Measurements from ENCODE around the gene PHF21A. TPM values are rescaled to one million over a fixed set of nuclear protein-coding genes. Genes with fewer than 3 reads are reported as not detected.

PHF21A gene
- 10 to 100 TPM; 37.8 to 38.4 TPM for total RNA-seq

DNA sequence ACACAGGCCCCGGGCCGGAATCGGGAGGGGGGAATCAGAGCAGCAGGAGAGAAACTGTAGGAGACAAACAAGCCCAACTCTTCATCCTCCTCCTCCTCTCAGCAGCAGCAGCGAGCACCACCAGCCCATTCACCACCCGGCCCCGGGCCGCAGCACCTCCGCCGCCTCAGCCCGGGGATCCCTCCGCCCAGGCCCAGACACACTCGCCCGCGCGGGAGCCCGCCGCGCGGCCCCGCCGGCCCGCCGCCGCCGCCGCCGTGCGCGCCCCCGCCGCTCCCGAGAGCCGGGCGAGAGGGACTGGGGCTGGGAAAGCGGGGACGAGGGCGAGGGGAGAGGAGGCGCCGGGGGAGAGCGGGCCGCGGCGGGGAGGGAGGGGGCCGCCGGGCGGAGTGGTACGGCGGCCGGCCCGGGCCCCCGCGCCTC lies at the start of gene PHF21A:
Gene PHF21A, minus strand, starts transcription at position 154 of the 423 bp plus-strand sequence. CDS start 37,235 bp downstream, outside the sequence.
- peak; percentile 88 for DNase-seq
- H3K4me3 Mint-ChIP-seq = peak within 1 kb of the TSS; percentile 83
- CTCF ChIA-PET = interaction anchor here (1.8 kb wide), 1 partner anchor 7 kb away, joined by 3 read pairs; no protein-coding TSS in a partner anchor

DNA sequence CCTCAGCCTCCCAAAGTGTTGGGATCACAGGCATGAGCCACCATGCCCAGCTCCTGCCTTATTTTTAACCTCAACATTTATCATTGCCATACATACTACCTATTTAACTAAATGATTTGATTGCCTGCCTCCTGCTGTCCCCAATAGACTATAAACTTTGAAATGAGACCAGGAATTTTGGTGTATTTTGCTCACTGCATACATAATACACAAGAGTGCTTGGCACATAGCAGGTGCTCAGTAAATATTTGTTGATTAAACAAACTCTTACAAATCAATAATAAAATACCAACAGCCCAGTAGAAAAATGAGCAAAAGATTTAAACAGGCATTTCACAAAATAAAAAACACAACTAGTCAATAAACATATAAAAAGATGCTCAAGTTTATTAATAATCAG lies 49.5 kb upstream of the PHF21A start:
- H3K4me1 Mint-ChIP-seq = no peaks in the 10 kb centered on the region
- POLR2A ChIA-PET = no interaction called here
- H3K27me3 Mint-ChIP-seq = peaks cover 20% of the 10 kb centered on the region
- no peaks in the 10 kb centered on the region for H3K36me3 Mint-ChIP-seq (ENCODE audit: low read depth)
- CTCF ChIA-PET = no interaction called here
- no peak overlapping the region for H3K27ac Mint-ChIP-seq
- no peak overlapping the region for H3K4me3 Mint-ChIP-seq
- H3K9me3 Mint-ChIP-seq = no peaks in the 10 kb centered on the region
- no peak for DNase-seq

More for the DNA sequence above, at the start of gene PHF21A:
- POLR2A ChIA-PET = interaction anchor here (0.7 kb wide), 1 partner anchor 437 kb away, joined by 5 read pairs; no protein-coding TSS in a partner anchor
- H3K27ac Mint-ChIP-seq = peak within 1 kb of the TSS; percentile 95
- no peaks in the 10 kb centered on the region for H3K9me3 Mint-ChIP-seq
- no peaks in the 10 kb centered on the region for H3K27me3 Mint-ChIP-seq
- peaks cover 40% of the 10 kb centered on the region for H3K4me1 Mint-ChIP-seq
- peaks cover 3% of the 10 kb centered on the region for H3K36me3 Mint-ChIP-seq (ENCODE audit: low read depth)

DNA sequence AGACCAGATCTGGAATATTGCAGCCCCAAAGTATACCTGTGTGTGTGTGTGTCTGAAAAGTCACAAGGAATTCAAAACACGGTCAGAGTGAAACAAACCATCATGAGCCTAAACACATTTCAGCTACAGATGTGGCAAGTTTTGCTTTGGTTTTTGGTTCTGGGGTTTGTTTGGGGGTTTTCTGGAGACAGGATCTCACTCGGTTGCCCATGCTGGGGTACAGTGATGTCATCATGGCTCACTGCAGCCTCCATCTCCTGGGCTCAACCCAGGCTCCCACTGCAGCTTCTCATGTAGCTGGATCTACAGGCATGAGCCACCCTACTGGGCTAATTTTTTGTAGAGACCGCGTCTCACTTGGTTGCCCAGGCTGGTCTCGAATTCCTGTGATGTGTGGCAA lies 41.4 kb upstream of the PHF21A start:
- Mint-ChIP-seq H3K27ac (no peak overlapping the region), H3K4me1 (peaks cover 2% of the 10 kb centered on the region), H3K4me3 (no peak overlapping the region), H3K36me3 (ENCODE audit: low read depth) (no peaks in the 10 kb centered on the region), H3K27me3 (peaks cover 32% of the 10 kb centered on the region), H3K9me3 (no peaks in the 10 kb centered on the region)
- ChIA-PET CTCF (interaction anchor here (0.6 kb wide), 1 partner anchor 1444 kb away, joined by 3 read pairs; no protein-coding TSS in a partner anchor), POLR2A (no interaction called here)
- DNase-seq = no peak

DNA sequence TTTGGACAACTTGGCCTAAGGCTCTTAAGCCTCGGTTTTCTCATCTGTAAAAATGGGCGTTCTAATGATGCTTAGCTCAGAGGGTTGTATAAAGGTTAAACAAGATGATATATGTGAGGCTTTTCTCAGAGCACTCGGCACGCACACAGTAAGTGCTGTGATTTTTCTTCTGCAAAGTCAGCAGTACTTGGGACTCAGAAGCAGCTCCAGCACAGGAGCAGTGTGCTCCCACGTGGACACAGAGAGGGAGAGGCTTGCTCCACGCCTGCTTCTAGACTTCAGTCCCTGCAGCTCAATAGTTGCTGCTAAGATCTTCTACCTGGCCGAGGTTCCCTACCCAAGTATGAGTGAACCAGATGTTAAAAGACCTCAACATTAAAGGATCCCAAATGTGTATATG lies 39.9 kb upstream of the PHF21A start:
- Mint-ChIP-seq H3K27ac (no peak overlapping the region), H3K36me3 (ENCODE audit: low read depth) (no peaks in the 10 kb centered on the region), H3K4me3 (no peak overlapping the region), H3K9me3 (no peaks in the 10 kb centered on the region), H3K4me1 (peaks cover 2% of the 10 kb centered on the region), H3K27me3 (peaks cover 36% of the 10 kb centered on the region)
- POLR2A ChIA-PET = no interaction called here
- CTCF ChIA-PET = no interaction called here
- no peak for DNase-seq

DNA sequence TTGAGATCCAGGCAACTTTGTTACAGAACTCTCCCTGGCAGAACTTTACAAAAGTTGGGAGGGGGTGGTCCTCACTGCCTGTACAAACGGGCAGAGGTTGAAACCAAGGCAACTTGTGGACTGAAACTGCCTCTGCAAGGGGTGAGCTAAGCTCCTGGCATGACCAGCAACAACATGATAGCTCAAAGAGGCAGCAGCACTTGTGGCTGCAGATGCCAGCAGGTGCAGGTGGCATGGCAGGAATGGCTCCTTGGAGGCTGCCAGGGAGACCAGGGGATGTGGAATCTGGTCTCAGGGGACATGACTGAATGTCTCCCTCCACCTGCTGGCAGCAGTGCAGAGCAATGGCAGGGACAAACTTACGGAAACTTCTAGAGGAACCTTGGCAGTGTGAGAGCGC lies 38.8 kb upstream of the PHF21A start:
- Mint-ChIP-seq H3K27ac (no peak overlapping the region), H3K4me1 (peaks cover 2% of the 10 kb centered on the region), H3K9me3 (no peaks in the 10 kb centered on the region), H3K4me3 (no peak overlapping the region), H3K36me3 (ENCODE audit: low read depth) (no peaks in the 10 kb centered on the region), H3K27me3 (peaks cover 36% of the 10 kb centered on the region)
- CTCF ChIA-PET = no interaction called here
- POLR2A ChIA-PET = no interaction called here
- no peak for DNase-seq

DNA sequence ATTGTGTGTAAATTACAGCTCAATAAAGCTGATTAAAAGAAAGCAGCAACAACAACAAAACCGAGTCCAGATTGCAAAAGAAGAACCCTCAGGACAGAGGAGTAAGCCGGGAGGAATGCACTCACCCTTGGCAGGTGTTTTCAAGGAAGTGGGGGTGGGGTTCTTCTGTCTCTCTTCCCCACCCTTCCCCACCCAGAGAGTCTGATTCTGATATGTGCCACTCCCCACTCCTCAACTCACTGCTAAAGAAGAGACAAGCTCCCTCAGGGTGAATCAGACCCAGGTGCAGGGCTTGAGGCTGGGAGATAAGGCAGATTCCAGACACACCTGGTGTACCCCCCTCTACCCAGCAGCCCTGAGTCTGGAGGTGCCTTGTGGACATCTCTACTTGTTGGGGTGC lies 38.4 kb upstream of the PHF21A start:
- H3K9me3 Mint-ChIP-seq = no peaks in the 10 kb centered on the region
- no peak for DNase-seq
- no peak overlapping the region for H3K27ac Mint-ChIP-seq
- peaks cover 2% of the 10 kb centered on the region for H3K4me1 Mint-ChIP-seq
- ChIA-PET CTCF (no interaction called here), POLR2A (no interaction called here)
- no peak overlapping the region for H3K4me3 Mint-ChIP-seq
- H3K36me3 Mint-ChIP-seq (ENCODE audit: low read depth) = no peaks in the 10 kb centered on the region
- H3K27me3 Mint-ChIP-seq = peaks cover 36% of the 10 kb centered on the region

DNA sequence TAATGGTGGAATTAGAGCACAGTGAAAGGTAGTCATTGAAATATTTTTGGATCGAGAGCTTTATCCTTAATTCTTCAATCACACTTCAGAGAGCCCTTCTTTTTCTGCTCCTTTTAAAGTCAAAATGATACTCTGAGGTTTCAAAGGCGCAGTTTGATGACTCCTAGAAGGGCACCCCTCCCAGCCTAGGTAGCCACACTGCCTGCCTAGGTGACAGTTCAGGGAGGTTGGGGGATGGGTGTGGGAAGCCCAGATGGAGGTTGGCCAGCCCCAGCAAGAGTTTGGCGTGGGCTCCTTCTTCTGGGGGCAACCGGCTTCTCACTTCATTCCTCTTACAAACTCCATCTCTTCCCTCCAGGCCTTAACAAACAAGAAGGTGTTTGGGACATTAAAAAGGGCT lies 28.6 kb upstream of the PHF21A start:
- H3K4me1 Mint-ChIP-seq = no peaks in the 10 kb centered on the region
- peaks cover 22% of the 10 kb centered on the region for H3K27me3 Mint-ChIP-seq
- H3K4me3 Mint-ChIP-seq = no peak overlapping the region
- no peaks in the 10 kb centered on the region for H3K9me3 Mint-ChIP-seq
- ChIA-PET POLR2A (no interaction called here), CTCF (no interaction called here)
- no peaks in the 10 kb centered on the region for H3K36me3 Mint-ChIP-seq (ENCODE audit: low read depth)
- no peak overlapping the region for H3K27ac Mint-ChIP-seq
- DNase-seq = no peak

DNA sequence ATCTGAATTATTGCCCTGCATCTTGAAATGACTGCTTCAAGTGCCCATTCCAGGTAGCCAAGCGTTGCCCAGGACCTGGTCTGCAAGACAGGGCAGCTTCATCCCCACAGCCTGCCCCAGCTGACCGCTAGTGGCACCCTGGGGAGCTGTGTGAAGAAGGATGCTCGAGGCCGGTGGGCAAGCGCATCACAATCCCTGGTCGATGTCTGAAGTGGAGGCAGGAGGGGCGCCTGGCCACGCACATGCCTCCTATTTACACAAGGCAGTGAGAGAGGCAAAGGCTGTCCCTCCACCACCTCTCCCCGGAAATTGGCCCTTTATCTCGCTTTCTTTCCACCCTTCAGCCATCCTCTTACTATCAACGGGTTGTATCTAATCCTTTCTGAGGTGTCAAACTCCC lies 28.1 kb upstream of the PHF21A start:
- H3K4me1 Mint-ChIP-seq = no peaks in the 10 kb centered on the region
- no peaks in the 10 kb centered on the region for H3K9me3 Mint-ChIP-seq
- no peak overlapping the region for H3K4me3 Mint-ChIP-seq
- no peak for DNase-seq
- POLR2A ChIA-PET = no interaction called here
- no peaks in the 10 kb centered on the region for H3K36me3 Mint-ChIP-seq (ENCODE audit: low read depth)
- no peak overlapping the region for H3K27ac Mint-ChIP-seq
- CTCF ChIA-PET = no interaction called here
- peaks cover 22% of the 10 kb centered on the region for H3K27me3 Mint-ChIP-seq

DNA sequence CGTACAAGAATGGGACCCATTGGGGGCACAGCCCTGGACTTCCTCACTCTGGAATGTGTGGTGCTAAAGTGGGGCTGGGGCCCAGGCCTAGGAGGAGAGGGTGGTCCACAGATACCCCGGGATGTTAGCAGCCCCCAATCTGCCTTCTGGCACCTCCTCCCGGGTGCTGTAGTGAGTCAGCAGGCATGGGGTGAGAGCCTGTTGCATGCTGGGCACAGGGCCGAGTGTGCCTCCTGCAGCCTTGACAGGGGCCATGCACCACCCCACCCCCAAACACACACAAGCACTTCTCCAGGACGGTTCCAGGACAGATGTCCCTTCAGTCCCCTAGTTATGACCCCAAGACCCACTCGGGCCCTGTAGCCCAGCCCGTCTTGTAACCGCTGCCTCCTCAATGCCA lies 23.5 kb upstream of the PHF21A start:
- no peak for DNase-seq
- Mint-ChIP-seq H3K27ac (no peak overlapping the region), H3K4me1 (no peaks in the 10 kb centered on the region), H3K9me3 (no peaks in the 10 kb centered on the region), H3K36me3 (ENCODE audit: low read depth) (no peaks in the 10 kb centered on the region), H3K27me3 (peaks cover 19% of the 10 kb centered on the region), H3K4me3 (no peak overlapping the region)
- ChIA-PET POLR2A (no interaction called here), CTCF (no interaction called here)

DNA sequence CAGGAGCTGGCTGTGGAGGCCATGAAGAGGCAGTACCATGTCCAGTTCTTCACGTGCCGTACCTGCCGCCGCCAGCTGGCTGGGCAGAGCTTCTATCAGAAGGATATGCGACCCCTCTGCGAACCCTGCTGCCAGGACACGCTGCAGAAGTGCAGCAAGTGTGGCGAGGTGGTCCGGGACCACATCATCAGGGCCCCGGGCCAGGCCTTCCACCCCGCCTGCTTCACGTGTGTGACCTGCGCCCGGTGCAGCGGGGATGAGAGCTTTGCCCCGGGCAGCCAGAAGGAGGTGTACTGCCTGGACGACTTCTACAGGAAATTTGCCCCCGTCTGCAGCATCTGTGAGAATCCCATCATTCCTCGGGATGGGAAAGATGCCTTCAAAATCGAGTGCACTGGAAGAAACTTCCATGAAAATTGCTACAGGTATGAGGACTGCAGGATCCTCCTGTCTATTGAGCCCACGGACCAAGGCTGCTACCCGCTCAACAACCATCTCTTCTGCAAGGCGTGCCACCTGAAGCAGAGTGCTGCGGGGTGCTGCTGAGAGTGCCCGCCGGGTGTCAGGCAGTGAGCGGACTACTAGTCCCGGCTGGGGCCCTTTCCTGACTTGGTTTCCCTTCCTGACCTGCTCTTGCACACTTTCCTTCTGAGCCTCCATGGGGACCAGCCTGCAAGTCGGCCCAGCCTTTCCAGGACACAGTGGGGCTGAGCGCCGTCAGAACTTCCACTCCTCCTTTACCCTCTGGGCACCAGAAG lies 22.0 kb upstream of the PHF21A start:
- no peak overlapping the region for H3K4me3 Mint-ChIP-seq
- no peak overlapping the region for H3K27ac Mint-ChIP-seq
- peaks cover 17% of the 10 kb centered on the region for H3K27me3 Mint-ChIP-seq
- H3K36me3 Mint-ChIP-seq (ENCODE audit: low read depth) = no peaks in the 10 kb centered on the region
- no peaks in the 10 kb centered on the region for H3K9me3 Mint-ChIP-seq
- CTCF ChIA-PET = interaction anchor here (0.9 kb wide), 1 partner anchor 204 kb away, joined by 3 read pairs; the partner anchor contains the start of gene DGKZ
- H3K4me1 Mint-ChIP-seq = no peaks in the 10 kb centered on the region
- POLR2A ChIA-PET = no interaction called here
- no peak for DNase-seq

DNA sequence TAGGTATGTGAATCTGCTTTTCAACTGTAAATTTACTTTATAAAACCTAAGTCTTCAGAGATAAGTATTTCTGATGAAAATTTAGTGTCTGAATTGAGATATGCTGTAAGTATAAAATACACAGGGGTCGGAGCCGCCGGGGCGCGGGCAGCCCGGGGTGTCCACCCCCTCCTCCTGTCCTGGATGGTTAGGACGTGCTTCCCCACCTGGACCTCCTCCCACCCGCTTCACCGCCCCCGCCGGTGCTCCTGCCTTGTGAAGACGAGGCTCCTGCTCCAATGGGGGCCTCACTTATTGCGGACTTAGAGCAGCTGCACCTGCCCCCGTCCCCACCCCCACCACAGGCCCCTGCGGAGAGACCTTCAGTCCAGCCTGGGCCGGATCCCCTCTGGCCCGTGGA lies 21.3 kb upstream of the PHF21A start:
- Mint-ChIP-seq H3K36me3 (ENCODE audit: low read depth) (no peaks in the 10 kb centered on the region), H3K27me3 (peaks cover 16% of the 10 kb centered on the region), H3K4me1 (no peaks in the 10 kb centered on the region), H3K9me3 (no peaks in the 10 kb centered on the region), H3K27ac (no peak overlapping the region), H3K4me3 (no peak overlapping the region)
- no peak for DNase-seq
- ChIA-PET POLR2A (no interaction called here), CTCF (interaction anchor here (0.9 kb wide), 1 partner anchor 205 kb away, joined by 3 read pairs; the partner anchor contains the start of gene DGKZ)

DNA sequence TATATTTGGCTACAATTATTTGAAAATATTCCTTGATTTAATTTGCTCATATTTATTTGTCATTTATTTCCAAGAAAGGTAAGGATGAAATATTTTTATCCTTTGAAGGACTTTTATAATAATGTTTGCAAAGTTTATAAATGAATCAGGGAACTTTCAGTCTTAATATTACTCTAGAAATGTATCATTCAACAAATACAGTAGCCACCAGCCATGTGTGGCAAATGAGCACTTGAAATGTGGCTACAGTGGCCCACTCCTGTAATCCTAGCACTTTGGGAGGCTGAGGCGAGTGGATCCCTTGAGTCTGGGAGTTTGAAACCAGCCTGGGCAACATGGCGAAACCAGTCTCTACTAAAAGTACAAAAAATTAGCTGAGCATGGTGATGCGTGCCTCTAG lies 20.3 kb upstream of the PHF21A start:
- CTCF ChIA-PET = interaction anchor here (0.7 kb wide), 1 partner anchor 923 kb away, joined by 3 read pairs; no protein-coding TSS in a partner anchor
- no peak for DNase-seq
- Mint-ChIP-seq H3K27me3 (peaks cover 12% of the 10 kb centered on the region), H3K27ac (no peak overlapping the region), H3K9me3 (no peaks in the 10 kb centered on the region), H3K36me3 (ENCODE audit: low read depth) (no peaks in the 10 kb centered on the region), H3K4me1 (no peaks in the 10 kb centered on the region), H3K4me3 (no peak overlapping the region)
- POLR2A ChIA-PET = interaction anchor here (0.6 kb wide), 1 partner anchor 15 kb away, joined by 3 read pairs; no protein-coding TSS in a partner anchor

DNA sequence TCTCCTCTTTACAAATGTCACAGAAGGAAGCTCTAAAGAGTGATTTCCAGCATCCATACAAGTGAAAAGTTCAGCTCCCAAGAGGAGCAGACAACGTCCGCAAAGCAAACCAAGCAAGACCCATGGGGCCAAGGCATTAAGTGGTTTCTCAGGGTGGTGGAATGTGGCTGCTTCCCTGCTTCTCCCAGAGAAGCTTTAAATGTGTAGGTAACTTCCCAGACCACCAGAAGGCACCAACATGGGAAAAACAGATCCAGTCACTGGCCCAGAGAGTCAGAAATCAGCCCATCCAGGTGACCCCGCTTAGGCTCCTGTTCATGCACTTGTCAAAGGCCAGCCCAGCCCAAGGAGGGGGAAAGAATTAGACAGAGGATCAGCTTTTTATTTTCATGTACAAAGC lies 13.3 kb upstream of the PHF21A start:
- CTCF ChIA-PET = interaction anchor here (1.6 to 1.7 kb wide), 2 partner anchors 12 to 170 kb away, joined by 3 to 4 read pairs; no protein-coding TSS in a partner anchor
- Mint-ChIP-seq H3K4me1 (no peaks in the 10 kb centered on the region), H3K9me3 (no peaks in the 10 kb centered on the region), H3K27ac (no peak overlapping the region), H3K36me3 (ENCODE audit: low read depth) (no peaks in the 10 kb centered on the region), H3K4me3 (no peak overlapping the region), H3K27me3 (peaks cover 19% of the 10 kb centered on the region)
- POLR2A ChIA-PET = no interaction called here
- DNase-seq = no peak

DNA sequence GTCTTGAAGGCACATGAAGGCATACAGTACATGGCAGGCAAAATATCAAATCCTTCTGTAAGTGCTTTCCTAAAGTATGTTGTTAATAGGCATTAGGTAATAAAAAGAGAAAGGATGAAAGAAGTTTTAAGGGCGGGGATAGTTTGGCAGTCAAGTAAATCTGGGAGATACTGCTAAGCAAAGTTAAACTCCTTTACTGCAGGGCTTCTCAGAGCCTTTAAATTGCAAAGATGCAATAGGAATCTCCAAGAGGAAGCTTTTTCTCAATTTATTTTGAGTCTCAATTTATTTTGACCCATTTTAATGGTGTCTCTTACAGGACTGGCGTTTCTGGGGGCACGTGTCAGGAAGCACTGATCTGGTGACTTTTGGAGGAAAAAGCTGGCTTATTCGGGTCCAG lies 12.8 kb upstream of the PHF21A start:
- no peaks in the 10 kb centered on the region for H3K9me3 Mint-ChIP-seq
- DNase-seq = no peak
- CTCF ChIA-PET = interaction anchor here (1.6 to 1.7 kb wide), 2 partner anchors 12 to 169 kb away, joined by 3 to 4 read pairs; no protein-coding TSS in a partner anchor
- H3K27ac Mint-ChIP-seq = no peak overlapping the region
- no peak overlapping the region for H3K4me3 Mint-ChIP-seq
- no peaks in the 10 kb centered on the region for H3K4me1 Mint-ChIP-seq
- H3K36me3 Mint-ChIP-seq (ENCODE audit: low read depth) = no peaks in the 10 kb centered on the region
- POLR2A ChIA-PET = no interaction called here
- peaks cover 18% of the 10 kb centered on the region for H3K27me3 Mint-ChIP-seq
